ENCODE measurements around the gene PLAAT3.
"Not testable (repeated sequence)": the region's sequence is repeated elsewhere in the genome, so short reads cannot be mapped to it uniquely, and the experiment has no call there.

PLAAT3 gene

DNA sequence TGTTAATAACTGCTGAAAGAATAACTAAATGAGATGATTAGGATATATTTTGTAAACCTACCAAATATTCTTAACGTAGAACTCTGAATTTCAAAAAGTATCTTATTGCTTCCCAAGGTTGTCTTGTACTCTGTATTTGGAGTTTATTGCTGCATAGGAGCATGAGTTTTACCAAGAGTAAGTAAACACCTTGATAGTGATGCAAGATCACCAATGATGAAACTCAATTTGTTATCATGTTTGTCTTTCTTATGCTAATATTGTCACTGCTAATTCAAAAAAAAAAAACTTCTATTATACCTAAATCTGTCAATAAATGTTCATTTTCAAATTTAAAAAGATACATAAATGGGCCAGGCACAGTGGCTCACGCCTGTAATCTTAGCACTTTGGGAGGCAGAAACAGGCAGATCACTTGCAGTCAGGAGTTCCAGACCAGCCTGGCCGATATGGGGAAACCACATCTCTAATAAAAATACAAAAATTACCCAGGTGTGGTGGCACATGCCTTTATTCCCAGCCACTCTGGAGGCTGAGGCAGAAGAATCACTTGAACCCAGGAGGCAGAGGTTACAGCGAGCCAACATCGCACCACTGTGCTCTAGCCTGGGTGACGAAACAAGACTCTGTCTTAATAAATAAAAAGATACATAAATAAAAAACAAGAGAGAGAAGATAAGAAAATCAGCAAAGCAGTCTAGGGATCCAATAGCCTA lies 27.6 kb downstream of the PLAAT3 start:
- ChIA-PET POLR2A (no interaction called here), CTCF (no interaction called here)
- DNase-seq (ENCODE audit: extremely low spot score), result no peak
- TF ChIP-seq, protein P1, sequence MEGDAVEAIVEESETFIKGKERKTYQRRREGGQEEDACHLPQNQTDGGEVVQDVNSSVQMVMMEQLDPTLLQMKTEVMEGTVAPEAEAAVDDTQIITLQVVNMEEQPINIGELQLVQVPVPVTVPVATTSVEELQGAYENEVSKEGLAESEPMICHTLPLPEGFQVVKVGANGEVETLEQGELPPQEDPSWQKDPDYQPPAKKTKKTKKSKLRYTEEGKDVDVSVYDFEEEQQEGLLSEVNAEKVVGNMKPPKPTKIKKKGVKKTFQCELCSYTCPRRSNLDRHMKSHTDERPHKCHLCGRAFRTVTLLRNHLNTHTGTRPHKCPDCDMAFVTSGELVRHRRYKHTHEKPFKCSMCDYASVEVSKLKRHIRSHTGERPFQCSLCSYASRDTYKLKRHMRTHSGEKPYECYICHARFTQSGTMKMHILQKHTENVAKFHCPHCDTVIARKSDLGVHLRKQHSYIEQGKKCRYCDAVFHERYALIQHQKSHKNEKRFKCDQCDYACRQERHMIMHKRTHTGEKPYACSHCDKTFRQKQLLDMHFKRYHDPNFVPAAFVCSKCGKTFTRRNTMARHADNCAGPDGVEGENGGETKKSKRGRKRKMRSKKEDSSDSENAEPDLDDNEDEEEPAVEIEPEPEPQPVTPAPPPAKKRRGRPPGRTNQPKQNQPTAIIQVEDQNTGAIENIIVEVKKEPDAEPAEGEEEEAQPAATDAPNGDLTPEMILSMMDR (IDR thresholded peaks at IDR 0.05; ENCODE audit: control extremely low read depth, extremely low read depth, low read depth, missing control alignments), result no peak

GRCh38 chr11:63583357-63583677 lies 30.9 kb downstream of the PLAAT3 start:
- DNase-seq (ENCODE audit: extremely low spot score), result no peak
- ChIA-PET POLR2A (no interaction called here), CTCF (interaction anchor here (0.9 to 3.2 kb wide), 4 partner anchors 8 to 26 kb away, joined by 3 to 9 read pairs (median 4); no protein-coding TSS in a partner anchor)
- TF ChIP-seq, protein P1 (IDR thresholded peaks at IDR 0.05; ENCODE audit: control extremely low read depth, extremely low read depth, low read depth, missing control alignments), result no peak

GRCh38 chr11:63581224-63581623 lies 33.0 kb downstream of the PLAAT3 start:
- POLR2A ChIA-PET; DNase-seq (ENCODE audit: extremely low spot score): not testable (repeated sequence)
- CTCF ChIA-PET, result interaction anchor here (1.0 kb wide), 1 partner anchor 12 kb away, joined by 3 read pairs; no protein-coding TSS in a partner anchor

GRCh38 chr11:63578882-63579281 lies 35.4 kb downstream of the PLAAT3 start:
- POLR2A ChIA-PET; DNase-seq (ENCODE audit: extremely low spot score); CTCF ChIA-PET: not testable (repeated sequence)

- ChIA-PET POLR2A (no interaction called here), CTCF (interaction anchor here (0.9 kb wide), 1 partner anchor 9 kb away, joined by 3 read pairs; no protein-coding TSS in a partner anchor)
- TF ChIP-seq, protein P1 (IDR thresholded peaks at IDR 0.05; ENCODE audit: control extremely low read depth, extremely low read depth, low read depth, missing control alignments), result no peak
- DNase-seq (ENCODE audit: extremely low spot score), result no peak
Measured at GRCh38 chr11:63574856-63575602, 39.2 kb downstream of the PLAAT3 start.

DNA sequence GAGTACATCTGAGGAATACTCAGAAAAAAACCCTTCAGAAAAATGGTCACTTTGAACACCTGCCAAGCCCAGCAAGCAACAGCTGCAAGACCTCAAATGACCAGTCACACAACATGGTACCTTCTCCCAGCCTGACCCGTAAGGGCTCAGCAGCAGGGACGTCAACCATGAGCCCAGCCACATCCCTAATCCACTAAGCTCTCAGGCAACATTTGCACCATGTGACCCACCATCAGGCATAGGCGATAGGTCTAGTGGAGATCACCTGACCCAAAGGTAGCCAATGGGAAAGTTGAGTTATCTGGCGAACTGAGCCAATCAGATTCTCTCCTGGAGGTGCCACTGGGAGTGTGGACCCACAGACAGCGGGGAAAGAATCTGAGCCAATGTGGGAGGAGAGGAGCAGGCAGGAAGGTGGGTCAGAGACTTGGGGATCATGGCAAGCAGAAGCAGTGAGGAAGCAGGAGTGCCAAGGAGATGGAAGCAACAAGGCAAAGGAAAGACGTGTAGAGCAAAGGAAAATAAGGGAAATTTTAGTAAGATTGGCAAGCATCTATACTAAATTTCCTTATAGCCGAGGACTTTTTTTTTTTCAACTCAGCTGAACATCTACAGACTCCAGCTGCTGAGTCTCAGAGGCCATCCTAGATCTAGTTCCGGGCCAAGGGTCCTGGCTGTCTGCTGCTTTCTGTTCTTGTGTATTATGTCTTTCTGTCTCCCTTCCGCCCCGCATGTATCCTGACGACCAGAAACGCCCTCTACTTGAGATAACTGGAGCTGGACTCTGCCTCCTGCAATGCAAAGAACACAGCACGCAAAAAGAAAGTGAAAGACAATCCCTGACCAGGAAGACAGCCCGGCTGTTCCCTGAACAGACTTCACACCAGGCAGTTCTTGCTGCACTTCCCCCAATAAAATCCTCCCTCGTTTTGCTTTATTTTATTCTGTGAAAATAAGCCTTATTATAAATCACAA lies 40.1 kb downstream of the PLAAT3 start:
- CTCF ChIA-PET, result interaction anchor here (1.1 kb wide), 2 partner anchors 10 to 13 kb away, joined by 3 to 5 read pairs; no protein-coding TSS in a partner anchor
- peak; percentile 26 for DNase-seq (ENCODE audit: extremely low spot score)
- TF ChIP-seq, protein P1 (IDR thresholded peaks at IDR 0.05; ENCODE audit: control extremely low read depth, extremely low read depth, low read depth, missing control alignments), result no peak
- POLR2A ChIA-PET, result interaction anchor here (0.7 kb wide), 1 partner anchor 1739 kb away, joined by 5 read pairs; no protein-coding TSS in a partner anchor

DNA sequence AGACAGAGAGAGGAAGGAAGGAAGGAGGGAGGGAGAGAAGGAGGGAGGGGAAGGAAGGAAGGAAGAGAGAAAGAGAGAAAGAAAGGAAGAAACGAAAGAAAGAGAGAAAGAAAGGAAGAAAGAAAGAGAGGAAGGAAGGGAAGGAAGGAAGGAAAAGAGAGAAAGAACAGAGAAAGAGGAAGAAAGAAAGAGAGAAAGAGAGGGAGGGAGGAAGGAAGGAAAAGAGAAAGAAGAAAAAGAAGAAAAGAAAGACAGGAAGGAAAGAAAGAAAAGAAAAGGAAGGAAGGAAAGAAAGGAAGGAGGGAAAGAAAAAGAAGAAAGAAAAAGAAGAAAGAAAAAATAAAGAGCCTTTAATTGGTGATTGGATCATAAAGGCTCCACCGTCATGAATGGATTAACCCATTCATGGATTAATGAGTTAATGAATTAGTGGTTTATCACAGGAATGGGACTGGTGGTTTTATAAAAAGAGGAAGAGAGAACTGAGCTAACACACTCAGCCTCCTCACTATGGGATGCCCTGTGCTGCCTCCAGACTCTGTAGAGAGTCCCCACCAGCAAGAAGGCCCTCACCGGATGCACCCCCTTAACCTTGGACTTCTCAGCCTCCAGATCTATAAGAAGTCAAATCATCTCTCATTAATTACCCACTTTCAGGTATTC lies 42.1 kb downstream of the PLAAT3 start:
- POLR2A ChIA-PET, result interaction anchor here (0.5 kb wide), 1 partner anchor 106 kb away, joined by 6 read pairs; no protein-coding TSS in a partner anchor
- CTCF ChIA-PET, result interaction anchor here (1.2 kb wide), 1 partner anchor 64 kb away, joined by 4 read pairs; no protein-coding TSS in a partner anchor
- no peak for DNase-seq (ENCODE audit: extremely low spot score)

More for the DNA sequence above, 42.1 kb downstream of the PLAAT3 start:
- TF ChIP-seq, protein P1 (IDR thresholded peaks at IDR 0.05; ENCODE audit: control extremely low read depth, extremely low read depth, low read depth, missing control alignments), result no peak

All from GM10248 (cell line).